Activated CD8-positive, alpha-beta T cell treated with anti-CD3 and anti-CD28 coated beads for 36 hours (primary cell): ENCODE measurements around the gene GRAMD1B. TPM values are rescaled to one million over a fixed set of nuclear protein-coding genes. Genes with fewer than 3 reads are reported as not detected.
"Not testable (repeated sequence)": the region's sequence is repeated elsewhere in the genome, so short reads cannot be mapped to it uniquely, and the experiment has no call there.

Experiments used
- ATAC-seq: fragments of 200-7000 bp; cut with Tn5 transposase; one replicate; pipeline ENCODE4 v1.10.0; 2021; ENCODE audit warnings: mild to moderate bottlenecking, moderate library complexity
- CTCF ChIA-PET: fragments of 350-600 bp; sonication (Branson Sonifier 250); formaldehyde crosslinking; loops from one replicate; lab custom pipeline; 2021; ENCODE audit warnings: antibody characterized with exemption; lab: Charles Lee
- POLR2A ChIA-PET: fragments of 350-600 bp; sonication (Branson Sonifier 250); formaldehyde crosslinking; loops from one replicate; lab custom pipeline; 2021; ENCODE audit warnings: antibody characterized with exemption; lab: Charles Lee
- DNase-seq: peaks from one replicate; pipeline ENCODE4 v3.0.0-alpha.2; 2020
- H3K27ac Mint-ChIP-seq: one replicate; pipeline ENCODE4 v1.8.0; 2021; ENCODE audit warnings: mild to moderate bottlenecking, mixed read lengths
- H3K27me3 Mint-ChIP-seq: one replicate; pipeline ENCODE4 v1.8.0; 2021; ENCODE audit warnings: mixed read lengths
- H3K36me3 Mint-ChIP-seq: one replicate; pipeline ENCODE4 v1.8.0; 2021; ENCODE audit warnings: low read depth, mixed read lengths
- H3K4me1 Mint-ChIP-seq: one replicate; pipeline ENCODE4 v1.8.0; 2021; ENCODE audit warnings: low read depth, mixed read lengths
- H3K4me3 Mint-ChIP-seq: one replicate; pipeline ENCODE4 v1.8.0; 2021; ENCODE audit warnings: mild to moderate bottlenecking, moderate library complexity, mixed read lengths
- H3K9me3 Mint-ChIP-seq: one replicate; pipeline ENCODE4 v1.8.0; 2021; ENCODE audit warnings: mixed read lengths
- CTCF ChIP-seq: fragments of 200-600 bp; IDR thresholded peaks from one replicate; pipeline ENCODE4 v1.8.0; 2022; ENCODE audit warnings: antibody characterized with exemption, mild to moderate bottlenecking
- intact Hi-C: fragments of 100-400 bp; cut with micrococcal nuclease; formaldehyde crosslinking; loops from one replicate; pipeline ENCODE4 v1.10.0; 2022
- total RNA-seq, 2 experiments: library from RNA; stranded (reverse); gene quantifications; one replicate each; pipeline ENCODE4 v1.2.3, GENCODE V29; 2021

Gene GRAMD1B
- total RNA-seq, 2 experiments from 2014 or later, result 15.4 to 16.2 TPM

GRCh38 chr11:123653827-123654565 lies 223.9 kb downstream of the GRAMD1B start:
- peak; percentile 32 for DNase-seq
- no peak overlapping the region for H3K27ac Mint-ChIP-seq
- ChIA-PET POLR2A (no interaction called here), CTCF (interaction anchor here (2.4 to 4.3 kb wide), 3 partner anchors 11 to 57 kb away, joined by 13 to 19 read pairs (median 14); no protein-coding TSS in a partner anchor)
- H3K27me3 Mint-ChIP-seq, result peaks cover 44% of the 10 kb centered on the region
- H3K36me3 Mint-ChIP-seq, result no peaks in the 10 kb centered on the region
- peaks cover 9% of the 10 kb centered on the region for H3K4me1 Mint-ChIP-seq
- peak; percentile 74 for ATAC-seq
- peaks cover 4% of the 10 kb centered on the region for H3K9me3 Mint-ChIP-seq
- intact Hi-C loops, result no loop called here
- TF ChIP-seq CTCF, result no peak
- peak overlapping the region; percentile 35 for H3K4me3 Mint-ChIP-seq

GRCh38 chr11:123654566-123655081 lies 224.6 kb downstream of the GRAMD1B start, which contains the start of gene SCN3B:
TSS of gene SCN3B (minus strand) at chr11:123654624. CDS start at chr11:123653801, 823 bp downstream.
- Mint-ChIP-seq H3K9me3 (peaks cover 7% of the 10 kb centered on the region), H3K4me3 (peak within 1 kb of the TSS; percentile 41), H3K36me3 (no peaks in the 10 kb centered on the region), H3K27me3 (peaks cover 44% of the 10 kb centered on the region), H3K27ac (no peak within 1 kb of the TSS), H3K4me1 (peaks cover 16% of the 10 kb centered on the region)
- ATAC-seq (peak; percentile 55), DNase-seq (peak; percentile 13)
- no peak for TF ChIP-seq CTCF
- POLR2A ChIA-PET, result no interaction called here
- CTCF ChIA-PET, result interaction anchor here (2.4 to 4.3 kb wide), 3 partner anchors 12 to 56 kb away, joined by 13 to 19 read pairs (median 14); no protein-coding TSS in a partner anchor
- intact Hi-C loops, result no loop called here

DNA sequence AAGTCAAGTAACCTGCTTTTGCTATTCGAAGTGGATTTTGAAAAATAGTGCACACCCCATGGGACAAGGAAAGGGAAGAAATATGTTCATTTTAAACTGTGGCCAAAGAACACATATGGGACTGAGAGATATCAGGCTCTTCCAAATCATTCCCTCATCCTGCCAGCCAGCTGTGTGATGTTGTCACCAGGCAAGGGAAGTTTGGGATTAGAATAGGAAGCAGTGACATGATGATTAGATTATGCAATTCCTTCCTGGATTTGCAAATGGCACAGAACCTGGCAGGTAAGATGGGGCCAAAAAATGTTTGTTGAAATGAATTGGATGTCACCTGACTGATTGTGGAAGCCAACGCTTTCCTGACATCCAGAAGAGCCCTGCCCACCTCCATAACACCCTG lies 229.2 kb downstream of the GRAMD1B start:
- POLR2A ChIA-PET, result no interaction called here
- TF ChIP-seq CTCF, result no peak
- H3K27ac Mint-ChIP-seq, result no peak overlapping the region

DNA sequence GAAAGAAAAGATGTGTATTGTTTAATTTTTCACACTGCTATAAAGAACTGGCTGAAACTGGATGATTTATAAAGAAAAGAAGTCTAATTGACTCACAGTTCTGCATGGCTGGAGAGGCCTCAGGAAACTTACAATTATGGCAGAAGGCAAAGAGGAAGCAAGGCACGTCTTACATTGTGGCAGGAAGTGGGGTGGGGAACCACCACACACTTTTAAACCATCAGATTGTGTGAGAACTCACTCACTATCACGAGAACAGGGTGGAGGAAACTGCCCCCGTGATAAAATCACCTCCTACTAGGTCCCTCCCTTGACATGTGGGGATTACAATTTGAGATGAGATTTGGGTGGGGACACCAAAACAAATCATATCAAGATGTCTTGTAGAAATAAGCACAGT lies 229.9 kb downstream of the GRAMD1B start:
- H3K36me3 Mint-ChIP-seq, H3K4me3 Mint-ChIP-seq, CTCF ChIA-PET, intact Hi-C loops, POLR2A ChIA-PET: not testable (repeated sequence)
- DNase-seq (peak; percentile 82), ATAC-seq (peak; percentile 98)
- Mint-ChIP-seq H3K4me1 (peaks cover 19% of the 10 kb centered on the region), H3K27ac (peak overlapping the region; percentile 48), H3K27me3 (peaks cover 11% of the 10 kb centered on the region), H3K9me3 (peaks cover 15% of the 10 kb centered on the region)

More for the DNA sequence above, 229.2 kb downstream of the GRAMD1B start:
- DNase-seq, result no peak
- no peaks in the 10 kb centered on the region for H3K36me3 Mint-ChIP-seq
- intact Hi-C loops, result no loop called here
- CTCF ChIA-PET, result interaction anchor here (1.0 kb wide), 1 partner anchor 52 kb away, joined by 3 read pairs; no protein-coding TSS in a partner anchor
- H3K4me1 Mint-ChIP-seq, result peaks cover 19% of the 10 kb centered on the region
- H3K4me3 Mint-ChIP-seq, result no peak overlapping the region
- H3K27me3 Mint-ChIP-seq, result peaks cover 13% of the 10 kb centered on the region
- no peak for ATAC-seq
- peaks cover 15% of the 10 kb centered on the region for H3K9me3 Mint-ChIP-seq

DNA sequence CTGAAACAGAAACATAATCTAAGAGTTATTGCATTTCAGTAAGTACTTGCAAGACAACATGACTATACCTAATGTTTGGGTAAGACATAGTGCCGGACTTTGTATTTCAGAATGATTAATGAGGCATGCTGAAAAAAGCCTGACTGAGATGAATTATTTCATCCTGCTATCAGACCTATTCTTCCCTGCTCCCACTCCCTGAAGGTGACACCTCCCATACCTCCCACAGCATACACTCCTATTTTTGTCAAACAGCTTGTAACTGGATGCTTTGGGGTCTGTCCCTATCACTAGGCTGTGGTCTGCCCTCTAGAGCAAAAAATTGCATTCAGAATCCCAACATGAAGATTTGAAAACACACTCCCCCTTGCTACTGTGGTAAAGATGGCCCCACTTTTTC lies 235.2 kb downstream of the GRAMD1B start:
- Mint-ChIP-seq H3K36me3 (no peaks in the 10 kb centered on the region), H3K4me3 (no peak overlapping the region), H3K9me3 (peaks cover 5% of the 10 kb centered on the region), H3K4me1 (peaks cover 2% of the 10 kb centered on the region), H3K27ac (no peak overlapping the region), H3K27me3 (peaks cover 1% of the 10 kb centered on the region)
- DNase-seq (no peak), ATAC-seq (no peak)
- intact Hi-C loops, result no loop called here
- ChIA-PET CTCF (no interaction called here), POLR2A (no interaction called here)
- TF ChIP-seq CTCF, result no peak
